Caki2 (cell line): ENCODE data around the gene CYP2A6. TPM values are rescaled to one million over a fixed set of nuclear protein-coding genes. Genes with fewer than 3 reads are reported as not detected.

Experiments used
- DNase-seq: peaks from one replicate; pipeline ENCODE4 v3.0.0-alpha.2; 2015; ENCODE audit warnings: low read depth
- in situ Hi-C: cut with HindIII; loops from 2 replicates; pipeline ENCODE4 v1.10.0; 2016; ENCODE audit warnings: low sequenced_read_pairs, low pct_unique_long_range_greater_than_20kb, mixed read lengths
- total RNA-seq: library from RNA; depleted of rRNA; stranded (reverse); fragments of >200 nt; shearing (Covaris generic); gene quantifications from 2 replicates; pipeline ENCODE4 v1.2.3, GENCODE V29; 2014; ENCODE audit warnings: low replicate concordance

CYP2A6 gene
- total RNA-seq, 1 experiment from 2014 or later: not detected

DNA sequence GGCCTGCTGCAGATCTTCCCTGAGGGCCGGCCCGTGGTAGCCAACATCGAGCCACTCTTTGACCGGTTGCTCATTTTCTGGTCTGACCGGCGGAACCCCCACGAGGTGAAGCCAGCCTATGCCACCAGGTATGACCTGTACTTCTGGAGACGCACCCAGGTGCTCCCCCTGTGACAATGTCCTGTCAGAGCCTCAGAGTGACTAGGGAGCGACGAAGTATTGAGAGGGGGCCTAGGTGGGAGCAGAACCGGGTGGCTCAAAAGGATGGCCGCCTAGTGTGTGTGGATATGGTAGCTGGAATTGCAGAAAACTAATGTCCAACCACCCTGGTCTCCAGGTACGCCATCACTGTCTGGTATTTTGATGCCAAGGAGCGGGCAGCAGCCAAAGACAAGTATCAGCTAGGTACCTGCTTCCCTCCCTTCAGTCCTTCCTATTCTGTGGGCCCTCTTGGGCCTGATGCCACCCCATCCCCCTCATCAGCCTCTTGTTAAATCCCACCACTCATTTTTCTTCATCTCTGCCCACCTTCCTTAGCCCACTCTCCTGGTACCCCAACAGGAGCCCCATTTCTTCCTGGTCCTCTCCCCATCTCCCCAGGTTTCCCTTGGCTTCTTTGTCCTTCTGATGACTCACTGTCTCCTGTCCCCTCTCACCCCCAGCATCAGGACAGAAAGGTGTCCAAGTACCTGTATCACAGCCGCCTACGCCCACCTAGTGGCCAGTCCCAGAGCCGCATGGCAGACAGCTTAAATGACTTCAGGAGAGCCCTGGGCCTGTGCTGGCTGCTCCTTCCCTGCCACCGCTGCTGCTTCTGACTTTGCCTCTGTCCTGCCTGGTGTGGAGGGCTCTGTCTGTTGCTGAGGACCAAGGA, 42.9 kb downstream of the CYP2A6 start:
- peak; percentile 52 for DNase-seq
- in situ Hi-C loops: no loop called here

DNA sequence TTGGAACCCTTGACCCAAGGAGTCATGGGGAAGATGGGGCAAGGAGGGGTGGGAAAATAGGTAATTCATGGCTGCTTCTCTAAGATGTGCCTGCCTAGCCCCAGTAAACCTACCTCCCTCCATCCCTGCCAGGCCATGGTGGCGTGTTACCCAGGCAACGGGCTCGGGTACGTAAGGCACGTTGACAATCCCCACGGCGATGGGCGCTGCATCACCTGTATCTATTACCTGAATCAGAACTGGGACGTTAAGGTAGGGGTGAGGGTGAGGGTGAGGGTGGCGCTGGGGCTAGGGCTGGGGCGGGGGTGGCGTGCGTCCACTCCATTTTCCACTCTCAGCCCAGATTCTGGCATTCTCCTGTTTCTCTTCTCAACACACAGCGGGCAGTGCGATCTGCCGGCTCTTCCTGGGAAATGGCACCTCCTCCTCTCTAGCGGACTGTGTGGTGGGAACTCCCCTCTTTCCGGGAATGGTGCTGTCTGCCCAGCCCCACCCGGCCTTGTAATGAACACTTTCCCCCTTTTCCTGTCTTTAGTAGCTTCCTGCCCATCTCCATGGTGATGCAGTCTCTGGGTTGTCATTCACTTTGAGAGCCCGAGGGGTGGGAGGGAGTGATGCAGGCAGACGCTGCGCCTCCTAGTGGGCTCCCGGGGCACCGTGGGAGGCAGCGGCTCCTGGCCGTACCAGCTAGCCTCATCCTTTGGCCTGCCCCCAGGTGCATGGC, 43.7 kb downstream of the CYP2A6 start:
- DNase-seq: peak; percentile 67
- in situ Hi-C loops: no loop called here

DNA sequence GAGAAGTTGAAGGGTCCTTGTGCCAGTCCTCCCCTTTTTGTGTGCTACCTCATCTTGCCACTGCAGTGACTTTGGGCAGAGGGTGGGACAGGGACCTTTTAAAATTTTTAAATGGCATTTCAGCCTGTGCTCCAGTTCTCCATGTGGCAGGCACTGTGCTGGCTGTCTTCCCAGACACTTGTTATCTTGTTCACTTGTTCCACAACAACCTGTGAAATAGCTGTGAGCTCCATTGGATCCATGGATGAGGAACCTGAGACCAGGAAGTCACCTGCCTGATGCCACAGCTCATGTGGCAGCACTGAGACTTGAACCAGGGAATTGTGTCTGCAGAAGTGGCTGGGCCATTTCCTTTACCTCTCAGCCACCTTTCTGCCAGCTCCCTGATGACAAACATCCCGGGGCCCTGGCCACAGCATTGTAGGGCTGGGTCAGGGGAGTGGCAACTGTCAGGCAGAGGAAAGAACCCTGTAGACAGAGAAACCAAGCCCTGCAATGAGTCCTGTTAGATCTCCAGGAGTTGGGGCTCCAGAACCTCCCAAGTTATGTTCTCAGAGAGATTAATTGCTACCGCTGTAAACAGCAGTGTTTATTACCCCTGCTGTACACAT, 44.9 kb downstream of the CYP2A6 start:
- in situ Hi-C loops: no loop called here
- no peak for DNase-seq

DNA sequence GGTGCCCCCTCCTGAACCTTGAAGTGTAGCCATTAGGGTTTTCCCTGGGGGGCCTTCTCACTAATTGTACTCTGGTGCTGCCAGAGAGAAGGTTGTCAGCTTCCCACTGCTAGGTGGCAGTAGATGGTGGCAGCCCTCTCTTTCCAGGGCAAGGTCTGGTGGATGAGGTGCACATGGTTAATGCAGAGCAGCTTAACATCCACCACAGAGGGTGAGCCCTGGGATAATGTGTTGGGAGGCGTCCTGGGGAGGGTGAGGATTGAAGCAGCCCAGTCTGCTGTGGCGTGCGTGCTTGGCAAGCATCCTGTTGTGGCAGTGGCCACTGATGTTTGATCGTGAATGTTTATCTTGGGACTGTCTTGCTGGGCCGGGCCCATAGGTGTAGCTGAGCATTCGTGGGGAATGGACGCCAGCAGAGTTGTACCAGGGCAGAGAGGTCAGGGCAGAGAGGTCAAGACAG, 45.4 kb downstream of the CYP2A6 start:
- in situ Hi-C loops: no loop called here
- DNase-seq: no peak

DNA sequence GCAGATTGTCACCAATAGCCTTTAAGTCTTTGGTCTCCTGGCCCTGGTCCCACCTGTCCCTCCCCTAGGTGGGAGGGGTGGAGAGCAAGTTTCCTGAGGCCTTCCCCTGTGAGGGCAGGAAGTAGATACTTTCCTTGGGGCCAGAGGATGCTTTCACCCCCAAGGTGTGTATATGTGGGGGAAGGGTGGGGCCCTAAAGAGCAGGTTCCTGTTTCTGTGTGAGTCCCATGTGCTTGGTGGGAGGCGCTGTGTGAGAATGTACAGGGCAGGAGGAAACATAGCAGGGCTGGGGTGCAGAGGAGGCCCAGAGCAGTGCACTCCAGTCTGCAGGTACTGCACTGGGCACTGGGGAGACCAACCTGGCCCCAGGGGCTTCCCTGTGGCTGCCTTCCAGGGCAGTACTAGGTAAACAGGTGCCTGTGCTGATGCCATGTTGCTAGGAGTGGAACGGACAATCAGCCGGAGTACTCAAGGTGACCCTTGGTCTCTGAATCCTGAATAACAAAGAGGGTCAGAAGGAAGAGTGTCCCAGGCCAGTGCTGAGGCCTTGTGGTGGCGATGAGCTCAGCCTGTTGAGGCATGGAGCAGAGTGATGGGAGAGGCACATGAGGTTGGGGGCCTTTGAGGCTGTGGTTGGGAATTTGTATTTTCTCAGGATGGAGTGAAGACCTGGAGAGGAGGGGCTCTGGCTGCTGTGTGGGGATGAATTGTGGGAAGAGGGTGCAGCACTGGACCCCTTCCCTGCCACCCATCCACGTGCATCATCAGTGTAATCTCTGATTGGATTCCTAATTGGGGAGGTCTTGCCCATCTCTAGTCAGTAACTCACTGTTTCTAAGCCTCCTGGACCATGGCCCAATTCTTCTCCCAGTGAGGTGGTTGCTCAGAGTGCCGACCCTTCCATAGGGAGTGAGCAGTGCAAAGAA, 46.1 kb downstream of the CYP2A6 start:
- in situ Hi-C loops: no loop called here

DNA sequence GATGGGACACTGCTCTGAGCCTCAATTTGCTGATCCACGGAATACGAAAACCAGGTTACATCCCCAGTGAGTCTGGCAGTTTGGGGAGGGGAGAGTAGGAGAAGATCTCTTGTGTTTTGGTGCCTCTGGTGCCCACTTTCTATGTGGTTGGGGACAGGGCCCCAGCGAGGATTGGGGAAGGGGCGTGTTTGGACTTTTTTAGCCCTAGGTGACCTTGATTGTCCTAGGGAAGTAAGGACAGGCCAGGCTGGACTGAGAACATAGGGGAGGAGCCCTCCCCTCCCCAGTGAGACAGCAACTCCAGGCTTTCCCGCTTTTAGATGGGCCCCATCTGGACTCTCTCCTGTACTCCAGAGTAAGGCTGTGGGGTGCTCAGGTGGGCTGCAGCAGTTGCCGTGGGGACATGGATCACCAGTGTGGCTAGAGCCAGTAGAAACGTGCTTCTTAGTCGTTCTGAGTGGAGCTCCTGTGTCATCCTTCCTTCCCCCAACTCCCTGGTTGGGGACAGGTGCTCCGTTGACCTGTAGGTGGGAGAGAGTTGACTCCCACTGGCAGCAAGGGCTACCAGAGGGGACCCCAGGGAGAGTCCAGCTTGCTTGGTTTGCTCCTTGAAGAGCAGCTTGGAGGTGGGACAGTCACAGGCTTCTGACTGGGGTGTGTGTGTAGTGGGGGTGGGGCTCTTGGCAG, 46.9 kb downstream of the CYP2A6 start:
- no peak for DNase-seq
- in situ Hi-C loops: no loop called here

More for the DNA sequence above, 46.1 kb downstream of the CYP2A6 start:
- DNase-seq: no peak

DNA sequence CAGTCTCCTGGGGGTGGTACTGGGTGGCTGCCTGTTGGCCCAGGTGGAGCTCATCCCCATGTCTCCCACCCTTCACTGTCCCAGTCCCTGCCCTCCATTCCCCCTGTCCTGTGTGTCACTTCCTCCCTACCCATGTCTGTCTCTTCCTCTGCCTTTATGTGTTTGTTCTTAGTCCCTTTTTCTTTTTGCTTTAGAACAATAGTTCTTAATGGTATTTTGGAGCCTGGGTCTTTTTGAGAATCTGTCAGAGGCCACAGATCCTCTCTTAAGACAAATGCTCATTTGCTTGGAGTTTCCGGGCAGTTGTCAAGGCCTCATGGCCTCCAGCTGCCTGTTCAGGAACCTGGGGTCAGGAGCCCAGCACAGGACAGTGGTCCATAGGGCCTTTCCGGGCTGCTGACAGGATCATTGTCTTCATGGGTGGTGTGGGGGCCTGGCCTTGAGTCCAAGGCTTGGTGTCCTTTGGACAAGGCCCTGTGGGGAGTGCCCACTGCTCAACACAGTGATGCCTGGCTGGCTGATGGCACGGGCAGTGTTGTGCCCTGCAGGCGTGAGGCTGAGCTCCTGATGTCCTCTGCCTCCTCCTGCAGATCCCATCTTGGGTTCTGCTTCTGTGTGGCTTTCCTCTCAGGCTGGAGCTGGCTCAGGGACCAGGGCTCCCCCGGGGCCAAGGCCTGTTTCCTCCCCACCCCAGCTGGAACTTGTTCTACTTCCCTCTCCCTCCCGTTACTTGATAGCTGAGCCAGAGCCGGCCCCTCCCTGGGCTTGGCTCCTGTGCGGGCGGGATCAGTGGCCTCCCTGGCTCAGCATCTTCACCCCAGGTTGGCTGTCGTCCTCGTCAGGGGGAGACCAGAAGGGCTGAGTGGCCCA, 47.7 kb downstream of the CYP2A6 start:
- no peak for DNase-seq
- in situ Hi-C loops: no loop called here

DNA sequence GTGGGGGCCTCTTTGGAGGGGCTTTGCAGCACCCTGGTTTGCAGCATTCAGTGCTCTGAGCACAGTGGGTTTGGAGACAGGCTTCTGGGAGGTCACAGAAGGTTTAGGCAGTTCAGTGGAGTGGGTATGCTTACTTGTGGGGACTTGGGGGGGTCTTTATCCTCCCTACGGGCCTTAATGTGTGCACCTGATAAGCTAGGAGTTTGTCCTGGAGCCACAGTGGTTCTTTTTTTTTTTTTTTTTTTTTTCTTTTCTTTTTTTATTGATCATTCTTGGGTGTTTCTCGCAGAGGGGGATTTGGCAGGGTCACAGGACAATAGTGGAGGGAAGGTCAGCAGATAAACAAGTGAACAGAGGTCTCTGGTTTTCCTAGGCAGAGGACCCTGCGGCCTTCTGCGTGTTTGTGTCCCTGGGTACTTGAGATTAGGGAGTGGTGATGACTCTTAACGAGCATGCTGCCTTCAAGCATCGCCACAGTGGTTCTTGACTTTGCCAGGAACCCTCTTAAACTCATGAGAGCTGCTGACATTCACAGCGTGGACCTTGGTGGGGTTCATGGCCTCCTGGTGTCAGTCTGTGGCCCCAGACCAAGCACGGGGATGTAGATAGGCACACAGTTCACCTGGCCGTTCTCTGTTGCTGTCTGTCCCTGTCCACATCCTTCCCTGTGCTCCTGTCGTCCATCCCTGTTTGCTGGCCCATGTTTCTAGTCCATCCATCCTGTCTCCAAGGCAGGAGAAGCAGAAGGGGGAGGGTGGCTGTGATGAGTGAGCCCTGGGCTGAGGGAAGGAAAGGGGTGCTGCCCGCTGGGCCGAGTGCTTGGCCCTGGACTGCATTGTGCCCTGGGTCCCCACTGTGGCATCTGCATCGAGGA, 48.6 kb downstream of the CYP2A6 start:
- in situ Hi-C loops: no loop called here
- no peak for DNase-seq

DNA sequence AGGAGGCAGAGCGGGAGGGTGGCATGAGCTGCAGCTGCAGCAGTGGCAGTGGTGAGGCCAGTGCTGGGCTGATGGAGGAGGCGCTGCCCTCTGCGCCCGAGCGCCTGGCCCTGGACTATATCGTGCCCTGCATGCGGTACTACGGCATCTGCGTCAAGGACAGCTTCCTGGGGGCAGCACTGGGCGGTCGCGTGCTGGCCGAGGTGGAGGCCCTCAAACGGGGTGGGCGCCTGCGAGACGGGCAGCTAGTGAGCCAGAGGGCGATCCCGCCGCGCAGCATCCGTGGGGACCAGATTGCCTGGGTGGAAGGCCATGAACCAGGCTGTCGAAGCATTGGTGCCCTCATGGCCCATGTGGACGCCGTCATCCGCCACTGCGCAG, 49.3 kb downstream of the CYP2A6 start:
- in situ Hi-C loops: no loop called here
- DNase-seq: no peak

DNA sequence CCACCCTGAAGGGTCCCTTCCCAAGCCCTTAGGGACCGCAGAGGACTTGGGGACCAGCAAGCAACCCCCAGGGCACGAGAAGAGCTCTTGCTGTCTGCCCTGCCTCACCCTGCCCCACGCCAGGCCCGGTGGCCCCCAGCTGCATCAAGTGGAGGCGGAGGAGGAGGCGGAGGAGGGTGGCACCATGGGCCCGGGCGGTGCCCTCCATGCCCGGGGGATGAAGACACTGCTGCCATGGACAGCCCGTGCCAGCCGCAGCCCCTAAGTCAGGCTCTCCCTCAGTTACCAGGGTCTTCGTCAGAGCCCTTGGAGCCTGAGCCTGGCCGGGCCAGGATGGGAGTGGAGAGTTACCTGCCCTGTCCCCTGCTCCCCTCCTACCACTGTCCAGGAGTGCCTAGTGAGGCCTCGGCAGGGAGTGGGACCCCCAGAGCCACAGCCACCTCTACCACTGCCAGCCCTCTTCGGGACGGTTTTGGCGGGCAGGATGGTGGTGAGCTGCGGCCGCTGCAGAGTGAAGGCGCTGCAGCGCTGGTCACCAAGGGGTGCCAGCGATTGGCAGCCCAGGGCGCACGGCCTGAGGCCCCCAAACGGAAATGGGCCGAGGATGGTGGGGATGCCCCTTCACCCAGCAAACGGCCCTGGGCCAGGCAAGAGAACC, 49.8 kb downstream of the CYP2A6 start:
- in situ Hi-C loops: no loop called here
- DNase-seq: no peak

DNA sequence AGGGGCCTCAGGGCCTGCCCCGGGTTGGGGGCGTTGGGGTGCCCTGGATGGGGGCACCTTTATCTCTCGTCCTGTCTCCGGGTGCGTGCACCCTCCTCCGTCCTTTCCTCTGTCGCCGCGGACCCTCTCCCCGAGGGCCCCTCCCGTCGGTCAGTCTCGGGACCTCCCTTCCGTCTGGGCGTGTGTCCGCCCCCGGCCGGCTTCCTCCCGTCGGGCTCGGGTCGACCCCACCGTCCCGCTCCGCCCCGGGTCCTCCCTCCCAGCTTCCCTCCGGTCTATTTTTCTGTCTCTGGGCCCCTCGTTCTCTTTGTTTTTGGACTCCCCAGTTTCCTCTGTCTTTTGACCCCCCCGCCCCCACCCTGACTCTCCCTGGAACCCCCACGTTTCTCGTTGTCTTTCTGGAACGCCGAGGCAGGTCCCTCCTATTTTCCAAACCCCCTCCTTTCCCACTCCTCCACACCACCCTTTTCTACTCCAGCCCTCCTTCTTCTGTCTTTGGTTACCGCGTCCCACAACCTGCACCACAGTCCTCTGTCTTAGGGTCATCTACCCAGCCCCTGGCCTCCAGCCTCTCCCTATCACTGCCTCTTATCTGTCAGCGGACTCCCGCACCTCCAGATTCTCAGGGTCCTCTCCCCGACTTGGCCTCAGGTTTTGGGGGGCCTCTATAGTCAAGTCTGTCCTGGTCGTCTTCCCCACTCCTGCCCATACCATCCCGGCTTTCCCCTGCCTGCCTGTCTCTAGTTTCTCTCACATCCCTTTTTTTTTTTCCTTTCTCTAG, 50.5 kb downstream of the CYP2A6 start:
- in situ Hi-C loops: no loop called here
- DNase-seq: no peak

DNA sequence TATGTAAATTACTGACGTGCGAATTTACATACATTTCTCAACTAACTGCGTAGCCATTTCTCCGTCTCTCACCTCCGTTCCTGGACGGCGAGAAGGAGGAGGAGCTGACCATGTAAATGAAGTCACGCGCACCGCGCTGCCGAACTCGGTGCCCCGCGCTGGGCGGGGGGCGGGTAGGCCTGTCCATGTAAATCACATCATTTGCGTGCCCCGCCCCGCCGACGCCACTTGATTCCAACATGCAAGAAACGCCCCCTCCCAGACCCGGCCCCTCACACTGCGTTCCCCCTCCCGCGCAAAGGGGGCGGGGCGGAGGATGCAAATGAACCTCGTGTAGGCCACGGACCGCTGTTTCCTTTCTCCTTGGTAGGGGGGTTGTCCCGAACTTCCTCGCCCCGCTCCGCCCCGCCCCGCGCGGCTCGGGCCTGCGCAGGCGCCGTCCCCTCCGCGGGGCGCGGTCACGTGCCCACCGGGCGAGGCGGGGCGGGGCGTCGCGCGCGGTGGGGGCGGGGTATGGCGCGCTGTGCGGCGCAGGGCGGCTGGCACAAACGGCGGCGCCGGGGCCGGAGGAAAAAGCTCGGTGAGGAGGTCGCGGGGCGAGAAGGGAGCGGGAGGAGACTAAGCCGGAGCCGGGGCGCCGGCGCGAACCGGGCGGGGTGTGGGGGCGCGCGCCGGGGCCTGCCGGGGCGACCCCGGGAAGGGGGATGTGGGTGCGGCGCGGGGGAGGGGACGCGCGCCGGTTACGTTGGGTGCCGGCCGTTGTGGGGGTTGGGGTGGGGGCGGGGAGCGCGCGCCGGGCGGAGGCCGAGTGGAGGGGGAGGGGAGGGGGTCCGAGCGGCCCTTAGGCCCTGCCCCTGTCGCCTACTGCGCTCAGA, 51.3 kb downstream of the CYP2A6 start, which contains the start of gene EGLN2:
Gene EGLN2, plus strand, starts transcription at position 509 of the 875 bp plus-strand sequence. CDS start 1,382 bp downstream, outside the sequence.
- peak; percentile 100 for DNase-seq
- in situ Hi-C loops: no loop called here

DNA sequence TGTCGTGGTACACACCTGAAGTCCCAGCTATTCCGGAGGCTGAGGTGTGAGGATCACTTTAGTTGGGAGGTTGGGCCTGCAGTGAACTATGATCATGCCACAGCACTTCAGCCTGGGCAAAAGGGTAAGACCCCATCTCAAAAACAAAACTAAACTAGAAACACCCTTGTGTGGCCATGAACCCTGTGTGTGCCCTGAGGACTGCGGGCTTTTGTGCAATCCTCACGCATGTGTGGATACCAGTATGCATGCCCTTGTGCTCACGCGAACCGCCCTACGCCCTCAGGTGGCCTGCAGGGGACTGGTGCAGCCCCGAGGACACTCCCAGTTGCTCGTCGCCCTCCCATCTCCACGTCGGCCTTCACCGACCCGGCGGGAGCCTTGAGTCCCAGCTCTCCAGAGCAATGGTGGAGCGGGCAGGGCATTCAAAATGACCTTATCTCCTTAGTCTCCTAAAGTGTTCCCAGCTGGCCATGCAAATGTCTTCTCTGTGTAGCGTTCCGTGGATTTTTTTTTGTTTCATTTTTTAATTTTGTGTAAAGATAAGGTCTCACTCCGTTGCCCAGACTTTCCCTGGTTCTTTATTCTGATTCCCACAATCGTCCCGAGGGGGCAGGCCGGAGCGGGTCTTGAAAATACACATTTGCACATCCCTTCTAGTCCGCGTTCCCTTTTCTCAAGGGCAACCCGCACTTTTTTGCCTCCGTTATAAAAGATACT, 52.1 kb downstream of the CYP2A6 start:
- in situ Hi-C loops: no loop called here
- peak; percentile 85 for DNase-seq
